ENCODE measurements around the gene GSTM4.

DNA sequence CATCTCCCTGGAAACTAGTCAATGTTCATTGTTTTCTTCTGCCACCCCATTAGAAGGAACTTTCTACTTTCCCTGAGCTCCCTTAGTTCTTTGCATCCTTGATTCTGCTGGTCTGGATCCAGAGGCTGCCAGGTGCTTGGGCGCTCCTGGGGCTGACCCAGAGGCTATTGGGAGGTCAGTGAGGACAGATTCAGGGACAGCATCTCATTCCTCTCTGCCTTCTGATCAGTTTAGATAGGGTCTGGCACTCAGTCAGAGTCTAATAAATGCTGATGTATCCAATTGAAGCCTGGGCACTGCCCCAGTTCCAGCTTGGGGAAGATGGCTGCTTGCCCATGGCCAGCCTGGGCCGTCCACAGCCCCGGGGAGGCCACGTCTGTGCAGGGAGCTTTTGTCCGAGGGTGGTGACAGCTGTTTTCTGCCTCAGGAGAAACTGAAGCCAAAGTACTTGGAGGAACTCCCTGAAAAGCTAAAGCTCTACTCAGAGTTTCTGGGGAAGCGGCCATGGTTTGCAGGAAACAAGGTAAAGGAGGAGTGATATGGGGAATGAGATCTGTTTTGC, 34.0 kb downstream of the GSTM4 start:
- TF ChIP-seq, protein P1, sequence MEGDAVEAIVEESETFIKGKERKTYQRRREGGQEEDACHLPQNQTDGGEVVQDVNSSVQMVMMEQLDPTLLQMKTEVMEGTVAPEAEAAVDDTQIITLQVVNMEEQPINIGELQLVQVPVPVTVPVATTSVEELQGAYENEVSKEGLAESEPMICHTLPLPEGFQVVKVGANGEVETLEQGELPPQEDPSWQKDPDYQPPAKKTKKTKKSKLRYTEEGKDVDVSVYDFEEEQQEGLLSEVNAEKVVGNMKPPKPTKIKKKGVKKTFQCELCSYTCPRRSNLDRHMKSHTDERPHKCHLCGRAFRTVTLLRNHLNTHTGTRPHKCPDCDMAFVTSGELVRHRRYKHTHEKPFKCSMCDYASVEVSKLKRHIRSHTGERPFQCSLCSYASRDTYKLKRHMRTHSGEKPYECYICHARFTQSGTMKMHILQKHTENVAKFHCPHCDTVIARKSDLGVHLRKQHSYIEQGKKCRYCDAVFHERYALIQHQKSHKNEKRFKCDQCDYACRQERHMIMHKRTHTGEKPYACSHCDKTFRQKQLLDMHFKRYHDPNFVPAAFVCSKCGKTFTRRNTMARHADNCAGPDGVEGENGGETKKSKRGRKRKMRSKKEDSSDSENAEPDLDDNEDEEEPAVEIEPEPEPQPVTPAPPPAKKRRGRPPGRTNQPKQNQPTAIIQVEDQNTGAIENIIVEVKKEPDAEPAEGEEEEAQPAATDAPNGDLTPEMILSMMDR (conservative IDR thresholded peaks at IDR 0.05; ENCODE audit: low read length) = no peak
- TF ChIP-seq EZH2phosphoT487 (IDR thresholded peaks at IDR 0.05; ENCODE audit: borderline replicate concordance) = no peak

Measured in Loucy (cell line).